ENCODE data around the gene DNAI7. TPM values are rescaled to one million over a fixed set of nuclear protein-coding genes. Genes with fewer than 3 reads are reported as not detected.

Gene DNAI7
- total RNA-seq, 1 experiment from 2014 or later = 0.10 TPM

Other genes with a start within 250 kb of the DNAI7 start
- gene BCAT1, start 246.1 kb downstream of the DNAI7 start, total RNA-seq (2021; ENCODE audit: unreplicated experiment) = 5.8 TPM
- gene ETFRF1, start 77 bp upstream of the DNAI7 start, total RNA-seq (2021; ENCODE audit: unreplicated experiment) = 12.6 TPM
- gene KRAS, start 55.8 kb upstream of the DNAI7 start, total RNA-seq (2021; ENCODE audit: unreplicated experiment) = 33.1 TPM